ENCODE measurements around the gene GPR180.

- TF ChIP-seq CTCF (conservative IDR thresholded peaks at IDR 0.05; ENCODE audit: low read length) = no peak
- no peak for TF ChIP-seq EZH2phosphoT487 (IDR thresholded peaks at IDR 0.05; ENCODE audit: borderline replicate concordance)
Observed at GRCh38 chr13:94641409-94641941, 39.8 kb downstream of the GPR180 start.

Measured in Loucy (cell line).